Measurements from ENCODE around the gene DLGAP1. TPM values are rescaled to one million over a fixed set of nuclear protein-coding genes. Genes with fewer than 3 reads are reported as not detected.
"Not testable (repeated sequence)": the region's sequence is repeated elsewhere in the genome, so short reads cannot be mapped to it uniquely, and the experiment has no call there.

Gene DLGAP1
- total and polyA plus RNA-seq, 10 of the 15 experiments (the other 5 are each of a cell fraction or from before 2014, with no cell fraction given), result 0.23 to 27.6 (median 1.9) TPM

DNA sequence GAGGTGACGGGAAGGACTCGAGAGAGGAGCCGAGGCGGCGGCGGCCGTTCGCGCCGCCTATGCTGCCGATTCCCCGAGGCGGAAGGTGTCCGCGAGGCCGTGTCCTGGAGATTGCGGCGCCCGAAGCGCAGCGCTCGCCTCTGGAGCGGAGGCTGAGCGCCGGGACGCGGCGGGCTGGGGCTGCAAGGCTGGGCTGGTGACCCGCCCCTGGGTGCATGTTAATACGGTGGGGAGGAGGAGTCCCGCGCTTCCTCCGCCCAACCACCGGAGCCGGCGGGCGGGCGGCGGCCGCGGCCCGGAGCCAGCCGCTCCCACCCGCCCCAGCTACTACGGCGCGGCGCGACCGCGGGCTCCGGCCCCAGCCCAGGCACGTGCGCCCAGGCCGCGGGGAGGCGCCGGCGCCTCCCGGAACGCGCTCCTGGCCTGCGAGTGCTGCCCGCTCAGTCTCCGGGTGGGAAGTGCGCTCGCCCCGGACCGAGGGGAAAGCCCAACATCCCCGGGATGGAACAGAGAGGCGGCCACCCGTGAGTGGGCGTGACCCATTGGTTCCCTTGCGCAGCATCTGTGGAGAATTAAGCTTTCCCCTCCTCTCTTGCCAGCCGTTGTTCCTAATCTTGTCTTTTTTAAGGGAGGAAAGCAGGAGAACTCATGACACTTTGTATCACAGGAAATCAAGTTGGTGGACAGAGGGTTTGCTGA, at the start of gene DLGAP1 (continued):
- TF ChIP-seq IKZF2 (IDR thresholded peaks at IDR 0.05) (peak in 1 of 2 experiments; percentile 18; a peak in 2 of 4 replicates), PAX5 (IDR thresholded peaks at IDR 0.05; ENCODE audit: borderline replicate concordance, low read depth, low read length) (0 out of 2 replicates have a peak, but pooled peaks have one; percentile 34), RELA (IDR thresholded peaks at IDR 0.05; ENCODE audit: borderline replicate concordance, partially characterized antibody) (peak; percentile 76), BHLHE40 (IDR thresholded peaks at IDR 0.05; ENCODE audit: borderline replicate concordance in 1 of 2, low read depth in 2 of 2, low read length in 1 of 2) (peak; percentile 98 to 100), POU2F2 (IDR thresholded peaks at IDR 0.05; ENCODE audit: borderline replicate concordance, low read depth, low read length) (peak; percentile 54; the same call in 1 of the 3 replicates), ZBED1 (IDR thresholded peaks at IDR 0.05; ENCODE audit: borderline replicate concordance) (no peak), MXI1 (IDR thresholded peaks at IDR 0.05; ENCODE audit: low read depth, low read length) (no peak; the same call in 1 of the 2 replicates), ZNF217 (IDR thresholded peaks at IDR 0.05) (peak; percentile 59; the same call in 1 of the 2 replicates), TCF3 (IDR thresholded peaks at IDR 0.05; ENCODE audit: borderline replicate concordance, insufficient read depth, low read depth, low read length) (no peak), POLR2AphosphoS5 (IDR thresholded peaks at IDR 0.05; ENCODE audit: low read length) (peak; percentile 63), LARP7 (IDR thresholded peaks at IDR 0.05) (peak; percentile 80), NFYB (IDR thresholded peaks at IDR 0.05; ENCODE audit: insufficient read depth, low read depth, low read length) (no peak), SIN3A (IDR thresholded peaks at IDR 0.05; ENCODE audit: low read depth, low read length) (0 out of 2 replicates have a peak, but pooled peaks have one; percentile 21)
- TF ChIP-seq, protein P1, sequence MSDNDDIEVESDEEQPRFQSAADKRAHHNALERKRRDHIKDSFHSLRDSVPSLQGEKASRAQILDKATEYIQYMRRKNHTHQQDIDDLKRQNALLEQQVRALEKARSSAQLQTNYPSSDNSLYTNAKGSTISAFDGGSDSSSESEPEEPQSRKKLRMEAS (IDR thresholded peaks at IDR 0.05; ENCODE audit: low read depth, low read length), result peak; percentile 28; the same call in 1 of the 2 replicates
- TF ChIP-seq, protein P2, sequence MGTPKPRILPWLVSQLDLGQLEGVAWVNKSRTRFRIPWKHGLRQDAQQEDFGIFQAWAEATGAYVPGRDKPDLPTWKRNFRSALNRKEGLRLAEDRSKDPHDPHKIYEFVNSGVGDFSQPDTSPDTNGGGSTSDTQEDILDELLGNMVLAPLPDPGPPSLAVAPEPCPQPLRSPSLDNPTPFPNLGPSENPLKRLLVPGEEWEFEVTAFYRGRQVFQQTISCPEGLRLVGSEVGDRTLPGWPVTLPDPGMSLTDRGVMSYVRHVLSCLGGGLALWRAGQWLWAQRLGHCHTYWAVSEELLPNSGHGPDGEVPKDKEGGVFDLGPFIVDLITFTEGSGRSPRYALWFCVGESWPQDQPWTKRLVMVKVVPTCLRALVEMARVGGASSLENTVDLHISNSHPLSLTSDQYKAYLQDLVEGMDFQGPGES (IDR thresholded peaks at IDR 0.05), result 0 out of 2 replicates have a peak, but pooled peaks have one; percentile 7
- TF ChIP-seq, protein P3, sequence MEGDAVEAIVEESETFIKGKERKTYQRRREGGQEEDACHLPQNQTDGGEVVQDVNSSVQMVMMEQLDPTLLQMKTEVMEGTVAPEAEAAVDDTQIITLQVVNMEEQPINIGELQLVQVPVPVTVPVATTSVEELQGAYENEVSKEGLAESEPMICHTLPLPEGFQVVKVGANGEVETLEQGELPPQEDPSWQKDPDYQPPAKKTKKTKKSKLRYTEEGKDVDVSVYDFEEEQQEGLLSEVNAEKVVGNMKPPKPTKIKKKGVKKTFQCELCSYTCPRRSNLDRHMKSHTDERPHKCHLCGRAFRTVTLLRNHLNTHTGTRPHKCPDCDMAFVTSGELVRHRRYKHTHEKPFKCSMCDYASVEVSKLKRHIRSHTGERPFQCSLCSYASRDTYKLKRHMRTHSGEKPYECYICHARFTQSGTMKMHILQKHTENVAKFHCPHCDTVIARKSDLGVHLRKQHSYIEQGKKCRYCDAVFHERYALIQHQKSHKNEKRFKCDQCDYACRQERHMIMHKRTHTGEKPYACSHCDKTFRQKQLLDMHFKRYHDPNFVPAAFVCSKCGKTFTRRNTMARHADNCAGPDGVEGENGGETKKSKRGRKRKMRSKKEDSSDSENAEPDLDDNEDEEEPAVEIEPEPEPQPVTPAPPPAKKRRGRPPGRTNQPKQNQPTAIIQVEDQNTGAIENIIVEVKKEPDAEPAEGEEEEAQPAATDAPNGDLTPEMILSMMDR (IDR thresholded peaks at IDR 0.05 in 2 of 3, conservative IDR thresholded peaks at IDR 0.05 in 1 of 3; ENCODE audit: control insufficient read depth in 2 of 3, extremely low read depth in 1 of 3, insufficient read depth in 1 of 3, low read depth in 3 of 3, low read length in 3 of 3), result peak in 1 of 3 experiments; percentile 23; a peak in 1 of 6 replicates

DNA sequence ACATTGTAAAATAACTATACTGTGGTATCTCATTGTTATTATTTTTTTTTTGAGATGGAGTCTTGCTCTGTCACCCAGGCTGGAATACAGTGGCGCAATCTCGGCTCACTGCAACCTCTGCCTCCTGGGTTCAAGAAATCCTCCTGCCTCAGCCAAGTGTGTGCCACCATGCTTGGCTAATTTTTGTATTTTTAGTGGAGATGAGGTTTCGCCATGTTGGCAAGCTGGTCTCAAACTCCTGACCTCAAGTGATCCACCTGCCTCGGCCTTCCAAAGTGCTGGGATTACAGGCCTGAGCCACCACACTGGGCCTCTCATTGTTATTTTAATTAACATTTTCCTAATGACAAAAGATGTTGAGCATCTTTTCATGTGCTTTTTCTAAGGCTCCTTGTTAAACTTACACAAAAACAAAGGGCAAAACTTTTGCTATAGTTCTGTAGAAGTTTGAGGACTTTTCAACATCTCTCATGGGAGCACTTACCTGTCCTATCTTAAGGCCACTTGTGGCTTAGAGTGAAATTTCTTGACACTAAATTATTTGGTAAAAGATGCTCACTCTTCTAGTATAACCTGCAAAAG, 39.7 kb upstream of the DLGAP1 start:
- H3K9ac ChIP-seq (ENCODE audit: control insufficient read depth, insufficient read depth, low read length); POLR2A ChIA-PET; FAIRE-seq; H2AFZ ChIP-seq (ENCODE audit: control insufficient read depth, low read depth, low read length); H3K36me3 ChIP-seq (ENCODE audit: control insufficient read depth in 2 of 2, insufficient read depth in 2 of 2, low read length in 1 of 2); RAD21 ChIA-PET (ENCODE audit: unreplicated experiment); H3K4me2 ChIP-seq (ENCODE audit: control insufficient read depth, insufficient read depth); DNase-seq (ENCODE audit: low read depth, low spot score); H3K27ac ChIP-seq (ENCODE audit: control insufficient read depth, insufficient read depth); intact Hi-C loops (cut with micrococcal nuclease; ENCODE audit: unreplicated experiment); H3K4me3 ChIP-seq; H3K9me3 ChIP-seq (replicated peaks; ENCODE audit: control insufficient read depth, insufficient read depth, low read length); H4K20me1 ChIP-seq (ENCODE audit: control insufficient read depth, insufficient read depth); ATAC-seq; H3K79me2 ChIP-seq (ENCODE audit: control insufficient read depth, insufficient read depth, low read length); BruUV-seq (replicated peaks); H3K4me1 ChIP-seq (ENCODE audit: control insufficient read depth, insufficient read depth, low read length); in situ Hi-C loops (cut with MboI); H3K27me3 ChIP-seq (replicated peaks in 1 of 2; ENCODE audit: control insufficient read depth in 2 of 2, insufficient read depth in 2 of 2, low read length in 1 of 2): not testable (repeated sequence)
- SMC1A ChIA-PET (ENCODE audit: uncharacterized antibody, unreplicated experiment), result interaction anchor here (0.9 to 1.7 kb wide), 2 partner anchors 35 to 528 kb away, joined by 3 read pairs; no protein-coding TSS in a partner anchor
- 33% methylated on average over 4 of the region's 4 CpGs for WGBS (ENCODE audit: insufficient coverage, insufficient replicate concordance, low lambda C conversion rate, missing lambda C conversion rate)
- CTCF ChIA-PET, result interaction anchor here (1.1 kb wide), 1 partner anchor 528 kb away, joined by 3 read pairs; no protein-coding TSS in a partner anchor
